GM23248 (cell line): ENCODE measurements around the gene MEGF6.

ENCODE experiments used
- EZH2 ChIP-seq: fragments of 200-600 bp; sonication (generic); IDR thresholded peaks from 2 replicates; pipeline ENCODE4 v1.6.1; 2018; ENCODE audit warnings: antibody characterized with exemption, mild to moderate bottlenecking; ENCODE audit not compliant: insufficient read depth, poor library complexity, severe bottlenecking
- EZH2phosphoT487 ChIP-seq: fragments of 200-600 bp; sonication (generic); IDR thresholded peaks from 2 replicates; pipeline ENCODE4 v1.6.1; 2018; ENCODE audit warnings: antibody characterized with exemption, moderate library complexity, mild to moderate bottlenecking, low read depth; ENCODE audit not compliant: insufficient read depth

DNA sequence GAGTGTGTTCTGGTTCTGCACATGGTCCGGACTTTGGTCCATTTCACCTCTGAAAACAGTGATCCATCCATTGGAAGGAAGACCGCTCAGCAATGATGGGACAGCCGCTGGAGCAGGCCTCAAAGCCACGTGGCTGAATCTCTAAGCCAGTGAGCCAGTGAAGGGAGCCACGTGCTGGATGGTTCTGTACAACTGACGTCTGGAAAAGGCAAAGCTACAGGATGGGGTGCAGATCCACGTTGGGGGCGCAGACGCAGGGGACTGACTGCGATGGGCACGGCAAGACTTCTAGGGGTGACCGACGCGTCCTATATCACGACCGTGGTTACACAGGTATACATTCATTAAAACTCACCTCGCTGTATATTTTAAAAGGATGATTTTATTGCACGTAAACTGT, 167.0 kb downstream of the MEGF6 start:
- no peak for TF ChIP-seq EZH2phosphoT487
- TF ChIP-seq EZH2: no peak
